ENCODE data around the gene NRDC. TPM values are rescaled to one million over a fixed set of nuclear protein-coding genes. Genes with fewer than 3 reads are reported as not detected.

The NRDC gene
- total and polyA plus RNA-seq, 9 of the 15 experiments (the other 6 are each of a cell fraction or from before 2014, with no cell fraction given), result 102 to 371 (median 201) TPM

DNA sequence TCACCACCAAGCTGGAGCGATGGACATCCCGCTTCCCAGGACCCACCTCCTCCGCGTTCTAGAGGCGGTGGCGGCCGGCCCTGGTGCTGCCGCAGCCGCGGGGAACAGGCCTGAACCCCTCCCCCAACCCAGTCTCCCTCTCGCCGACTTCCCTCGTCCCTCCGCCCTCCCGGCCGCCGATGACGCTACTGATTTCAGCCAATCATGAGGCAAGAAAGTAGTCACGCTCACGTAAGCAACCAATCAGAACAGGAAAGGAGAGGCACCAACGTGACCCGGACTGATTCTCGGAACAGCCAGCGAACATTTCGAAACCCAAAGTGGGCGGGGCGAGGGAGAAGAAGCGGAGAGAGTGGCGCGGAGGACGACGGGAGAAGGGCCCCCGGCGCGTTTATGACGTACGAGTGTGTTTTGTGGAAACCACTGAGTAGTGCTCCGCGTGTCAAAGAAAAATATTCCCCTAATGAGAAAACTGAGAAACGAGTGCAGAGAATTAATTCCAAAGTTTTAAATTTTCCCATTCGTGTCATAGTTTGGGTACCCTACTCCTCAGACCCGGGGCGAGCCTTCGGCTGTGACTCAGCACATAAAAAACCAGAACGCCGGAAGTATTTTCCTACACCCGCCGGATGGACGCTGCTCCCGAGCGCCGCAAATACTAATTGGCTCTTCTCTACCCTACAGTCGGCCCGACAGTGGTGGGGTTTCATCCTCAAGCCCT is at the start of gene NRDC (continued):
- TF ChIP-seq, protein P1, sequence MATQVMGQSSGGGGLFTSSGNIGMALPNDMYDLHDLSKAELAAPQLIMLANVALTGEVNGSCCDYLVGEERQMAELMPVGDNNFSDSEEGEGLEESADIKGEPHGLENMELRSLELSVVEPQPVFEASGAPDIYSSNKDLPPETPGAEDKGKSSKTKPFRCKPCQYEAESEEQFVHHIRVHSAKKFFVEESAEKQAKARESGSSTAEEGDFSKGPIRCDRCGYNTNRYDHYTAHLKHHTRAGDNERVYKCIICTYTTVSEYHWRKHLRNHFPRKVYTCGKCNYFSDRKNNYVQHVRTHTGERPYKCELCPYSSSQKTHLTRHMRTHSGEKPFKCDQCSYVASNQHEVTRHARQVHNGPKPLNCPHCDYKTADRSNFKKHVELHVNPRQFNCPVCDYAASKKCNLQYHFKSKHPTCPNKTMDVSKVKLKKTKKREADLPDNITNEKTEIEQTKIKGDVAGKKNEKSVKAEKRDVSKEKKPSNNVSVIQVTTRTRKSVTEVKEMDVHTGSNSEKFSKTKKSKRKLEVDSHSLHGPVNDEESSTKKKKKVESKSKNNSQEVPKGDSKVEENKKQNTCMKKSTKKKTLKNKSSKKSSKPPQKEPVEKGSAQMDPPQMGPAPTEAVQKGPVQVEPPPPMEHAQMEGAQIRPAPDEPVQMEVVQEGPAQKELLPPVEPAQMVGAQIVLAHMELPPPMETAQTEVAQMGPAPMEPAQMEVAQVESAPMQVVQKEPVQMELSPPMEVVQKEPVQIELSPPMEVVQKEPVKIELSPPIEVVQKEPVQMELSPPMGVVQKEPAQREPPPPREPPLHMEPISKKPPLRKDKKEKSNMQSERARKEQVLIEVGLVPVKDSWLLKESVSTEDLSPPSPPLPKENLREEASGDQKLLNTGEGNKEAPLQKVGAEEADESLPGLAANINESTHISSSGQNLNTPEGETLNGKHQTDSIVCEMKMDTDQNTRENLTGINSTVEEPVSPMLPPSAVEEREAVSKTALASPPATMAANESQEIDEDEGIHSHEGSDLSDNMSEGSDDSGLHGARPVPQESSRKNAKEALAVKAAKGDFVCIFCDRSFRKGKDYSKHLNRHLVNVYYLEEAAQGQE (IDR thresholded peaks at IDR 0.05; ENCODE audit: borderline replicate concordance), result peak; percentile 75
- TF ChIP-seq, protein P1 (CRISPR knock-in tag; IDR thresholded peaks at IDR 0.05; ENCODE audit: low read depth), result no peak
- TF ChIP-seq ATF1 (CRISPR knock-in tag; IDR thresholded peaks at IDR 0.05) (peak; percentile 83), ATF1 (tag; IDR thresholded peaks at IDR 0.05) (peak; percentile 100), ZZZ3 (IDR thresholded peaks at IDR 0.05) (no peak), RB1 (IDR thresholded peaks at IDR 0.05; ENCODE audit: low read depth) (peak; percentile 75), CREB1 (IDR thresholded peaks at IDR 0.05) (peak; percentile 97), CREB1 (CRISPR knock-in tag; IDR thresholded peaks at IDR 0.05) (peak; percentile 97), SREBF2 (CRISPR knock-in tag; IDR thresholded peaks at IDR 0.05) (no peak), ZNF197 (CRISPR knock-in tag; IDR thresholded peaks at IDR 0.05; ENCODE audit: low read depth) (peak; percentile 76; the same call in 1 of the 2 replicates), NR2F6 (CRISPR knock-in tag; IDR thresholded peaks at IDR 0.05) (no peak), FOXA1 (IDR thresholded peaks at IDR 0.05; ENCODE audit: borderline replicate concordance) (no peak), TAF7 (tag; IDR thresholded peaks at IDR 0.05) (peak; percentile 98), SMARCB1 (IDR thresholded peaks at IDR 0.05; ENCODE audit: insufficient read length, low read depth) (no peak), TCFL5 (CRISPR knock-in tag; conservative IDR thresholded peaks at IDR 0.05) (no peak)
- TF ChIP-seq, protein P2, sequence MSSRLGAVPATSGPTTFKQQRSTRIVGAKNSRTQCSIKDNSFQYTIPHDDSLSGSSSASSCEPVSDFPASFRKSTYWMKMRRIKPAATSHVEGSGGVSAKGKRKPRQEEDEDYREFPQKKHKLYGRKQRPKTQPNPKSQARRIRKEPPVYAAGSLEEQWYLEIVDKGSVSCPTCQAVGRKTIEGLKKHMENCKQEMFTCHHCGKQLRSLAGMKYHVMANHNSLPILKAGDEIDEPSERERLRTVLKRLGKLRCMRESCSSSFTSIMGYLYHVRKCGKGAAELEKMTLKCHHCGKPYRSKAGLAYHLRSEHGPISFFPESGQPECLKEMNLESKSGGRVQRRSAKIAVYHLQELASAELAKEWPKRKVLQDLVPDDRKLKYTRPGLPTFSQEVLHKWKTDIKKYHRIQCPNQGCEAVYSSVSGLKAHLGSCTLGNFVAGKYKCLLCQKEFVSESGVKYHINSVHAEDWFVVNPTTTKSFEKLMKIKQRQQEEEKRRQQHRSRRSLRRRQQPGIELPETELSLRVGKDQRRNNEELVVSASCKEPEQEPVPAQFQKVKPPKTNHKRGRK (tag; IDR thresholded peaks at IDR 0.05), result no peak
- TF ChIP-seq, protein P3, sequence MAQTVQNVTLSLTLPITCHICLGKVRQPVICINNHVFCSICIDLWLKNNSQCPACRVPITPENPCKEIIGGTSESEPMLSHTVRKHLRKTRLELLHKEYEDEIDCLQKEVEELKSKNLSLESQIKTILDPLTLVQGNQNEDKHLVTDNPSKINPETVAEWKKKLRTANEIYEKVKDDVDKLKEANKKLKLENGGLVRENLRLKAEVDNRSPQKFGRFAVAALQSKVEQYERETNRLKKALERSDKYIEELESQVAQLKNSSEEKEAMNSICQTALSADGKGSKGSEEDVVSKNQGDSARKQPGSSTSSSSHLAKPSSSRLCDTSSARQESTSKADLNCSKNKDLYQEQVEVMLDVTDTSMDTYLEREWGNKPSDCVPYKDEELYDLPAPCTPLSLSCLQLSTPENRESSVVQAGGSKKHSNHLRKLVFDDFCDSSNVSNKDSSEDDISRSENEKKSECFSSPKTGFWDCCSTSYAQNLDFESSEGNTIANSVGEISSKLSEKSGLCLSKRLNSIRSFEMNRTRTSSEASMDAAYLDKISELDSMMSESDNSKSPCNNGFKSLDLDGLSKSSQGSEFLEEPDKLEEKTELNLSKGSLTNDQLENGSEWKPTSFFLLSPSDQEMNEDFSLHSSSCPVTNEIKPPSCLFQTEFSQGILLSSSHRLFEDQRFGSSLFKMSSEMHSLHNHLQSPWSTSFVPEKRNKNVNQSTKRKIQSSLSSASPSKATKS (CRISPR knock-in tag; IDR thresholded peaks at IDR 0.05), result no peak
